Left ventricle myocardium superior (tissue), 1 donor: Measurements from ENCODE around the gene ILKAP. TPM values are rescaled to one million over a fixed set of nuclear protein-coding genes. Genes with fewer than 3 reads are reported as not detected.

Experiments used
- ATAC-seq: fragments of 200-7000 bp; cut with Tn5 transposase; one replicate; pipeline ENCODE4 v1.9.1; 2020; ENCODE audit warnings: mild to moderate bottlenecking, moderate library complexity
- DNase-seq: peaks from one replicate; pipeline ENCODE4 v3.0.0-alpha.2; 2020
- intact Hi-C: fragments of 100-400 bp; cut with micrococcal nuclease; formaldehyde crosslinking; loops from one replicate; pipeline ENCODE4 v1.11.0; 2022
- long read RNA-seq: library from polyadenylated mRNA; unstranded; transcript quantifications from one replicate; pipeline ENCODE4 v2.0.0, GENCODE V29; 2021
- total RNA-seq: library from RNA; stranded (reverse); fragmentation: NEBNext Ultra II Directional; extraction: Animal tissue kit (Norgen Biotek cat#: 25700); gene quantifications from one replicate; pipeline ENCODE4 v1.2.1, GENCODE V29; 2021
- donor health status: DM: no; HTN: yes; CAD: no; lungs with severe emphysema.

ILKAP gene
- total RNA-seq, result 26.7 TPM
- long read RNA-seq, transcript ILKAP-201 (12 exons, 1,490 nt), result major isoform, 35 of 67 reads
- long read RNA-seq, partial matches to known transcripts, result 0 of 67 reads
- long read RNA-seq, other reads (novel, unspliced or antisense), result 29 of 67 reads

GRCh38 chr2:238203094-238203972 is at the start of gene ILKAP:
Gene ILKAP (minus strand): TSS chr2:238203695. CDS start chr2:238203553, 142 bp downstream.
- intact Hi-C loops, result no loop called here
- ATAC-seq (peak; percentile 99), DNase-seq (peak; percentile 95)

- DNase-seq (peak; percentile 24), ATAC-seq (no peak)
- intact Hi-C loops, result no loop called here
Observed at GRCh38 chr2:238252766-238253630, 49.5 kb upstream of the ILKAP start.

DNA sequence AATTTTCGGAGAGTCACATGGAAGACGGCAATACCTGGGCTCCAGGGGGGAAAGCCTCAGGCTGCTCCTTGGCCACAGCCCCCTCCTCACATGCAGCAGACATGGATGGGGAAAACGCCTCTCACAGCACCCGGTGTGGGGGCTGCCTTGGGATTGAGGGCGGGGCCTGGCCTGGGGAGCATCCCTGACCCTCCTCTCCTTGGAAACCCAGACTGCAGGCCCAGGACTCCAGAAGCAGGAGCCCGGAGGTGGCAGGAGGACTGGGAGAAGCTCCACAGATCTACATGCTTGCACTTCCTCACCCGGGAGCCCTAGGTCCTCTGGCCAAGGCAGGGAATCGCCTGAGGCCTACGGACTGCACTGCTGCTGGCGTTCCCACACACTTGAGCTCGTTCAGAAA is 48.5 kb upstream of the ILKAP start:
- DNase-seq, result peak; percentile 11
- intact Hi-C loops, result no loop called here
- no peak for ATAC-seq

GRCh38 chr2:238251331-238251730 is 47.8 kb upstream of the ILKAP start:
- intact Hi-C loops, result no loop called here
- DNase-seq (peak; percentile 27), ATAC-seq (no peak)

GRCh38 chr2:238250896-238251295 is 47.4 kb upstream of the ILKAP start:
- intact Hi-C loops, result no loop called here

GRCh38 chr2:238247841-238248453 is 44.5 kb upstream of the ILKAP start:
- DNase-seq (peak; percentile 17), ATAC-seq (peak; percentile 25)
- intact Hi-C loops, result no loop called here

More at GRCh38 chr2:238250896-238251295, 47.4 kb upstream of the ILKAP start:
- no peak for ATAC-seq
- DNase-seq, result no peak

DNA sequence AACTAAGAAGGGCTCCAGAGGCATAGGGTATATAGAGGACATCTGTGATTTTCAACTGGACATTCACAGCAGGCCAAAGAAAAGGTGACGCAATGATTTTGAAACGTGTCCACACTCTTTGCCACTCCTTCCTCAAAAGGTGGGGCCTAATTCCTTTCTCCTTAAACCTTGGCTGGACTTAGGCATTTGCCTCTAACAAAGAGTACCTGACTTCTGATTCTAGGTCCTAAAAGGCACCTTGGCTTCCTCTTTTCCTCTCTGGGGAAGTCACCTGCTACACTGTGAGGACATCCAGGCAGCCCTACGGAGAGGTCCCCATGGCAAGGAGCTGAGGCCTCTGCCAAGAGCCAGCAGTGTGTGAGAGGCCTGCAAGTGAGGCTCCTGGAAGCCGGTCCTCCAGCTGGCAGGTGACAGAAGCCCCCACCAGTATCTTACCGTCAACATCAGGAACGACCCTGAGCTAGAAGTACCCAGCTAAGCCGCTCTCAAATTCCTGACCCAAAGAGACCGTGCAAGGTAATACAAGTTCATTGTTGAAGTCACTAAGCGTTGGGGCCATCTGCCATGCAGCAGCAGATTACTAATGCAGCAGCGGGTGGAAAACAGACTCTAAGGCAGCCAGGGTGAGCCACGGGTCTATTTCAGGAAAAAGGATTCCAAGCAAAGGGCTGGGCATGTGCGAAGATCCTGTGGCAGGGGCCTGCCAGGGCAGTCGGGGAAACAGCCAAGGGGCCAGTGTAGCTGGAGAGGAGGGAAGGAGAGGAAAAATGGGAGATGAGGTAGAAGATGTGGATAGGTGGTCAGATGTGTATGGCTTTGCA is 43.7 kb upstream of the ILKAP start:
- DNase-seq, result peak; percentile 16
- intact Hi-C loops, result no loop called here
- ATAC-seq, result no peak

DNA sequence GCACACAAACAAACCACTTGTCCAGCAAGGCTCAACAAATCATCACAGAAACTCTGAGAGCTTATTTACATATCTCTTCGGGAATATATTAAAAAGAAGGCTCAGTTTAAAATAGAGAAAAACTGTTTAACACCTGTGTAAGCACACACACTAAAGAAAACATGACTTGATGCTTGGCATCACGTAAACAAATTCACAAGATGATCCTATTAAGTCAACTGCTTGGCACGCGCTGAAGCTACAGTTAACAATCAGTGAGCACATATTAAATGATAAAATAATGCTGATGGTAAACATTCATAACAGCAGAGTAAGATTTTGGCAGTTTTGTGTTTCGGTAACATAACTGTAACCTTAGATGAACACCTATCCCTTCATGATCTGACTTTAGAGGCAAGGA is 40.7 kb upstream of the ILKAP start:
- DNase-seq (no peak), ATAC-seq (no peak)
- intact Hi-C loops, result no loop called here

- intact Hi-C loops, result no loop called here
- DNase-seq (no peak), ATAC-seq (no peak)
Observed at GRCh38 chr2:238243496-238244076, 40.1 kb upstream of the ILKAP start.

DNA sequence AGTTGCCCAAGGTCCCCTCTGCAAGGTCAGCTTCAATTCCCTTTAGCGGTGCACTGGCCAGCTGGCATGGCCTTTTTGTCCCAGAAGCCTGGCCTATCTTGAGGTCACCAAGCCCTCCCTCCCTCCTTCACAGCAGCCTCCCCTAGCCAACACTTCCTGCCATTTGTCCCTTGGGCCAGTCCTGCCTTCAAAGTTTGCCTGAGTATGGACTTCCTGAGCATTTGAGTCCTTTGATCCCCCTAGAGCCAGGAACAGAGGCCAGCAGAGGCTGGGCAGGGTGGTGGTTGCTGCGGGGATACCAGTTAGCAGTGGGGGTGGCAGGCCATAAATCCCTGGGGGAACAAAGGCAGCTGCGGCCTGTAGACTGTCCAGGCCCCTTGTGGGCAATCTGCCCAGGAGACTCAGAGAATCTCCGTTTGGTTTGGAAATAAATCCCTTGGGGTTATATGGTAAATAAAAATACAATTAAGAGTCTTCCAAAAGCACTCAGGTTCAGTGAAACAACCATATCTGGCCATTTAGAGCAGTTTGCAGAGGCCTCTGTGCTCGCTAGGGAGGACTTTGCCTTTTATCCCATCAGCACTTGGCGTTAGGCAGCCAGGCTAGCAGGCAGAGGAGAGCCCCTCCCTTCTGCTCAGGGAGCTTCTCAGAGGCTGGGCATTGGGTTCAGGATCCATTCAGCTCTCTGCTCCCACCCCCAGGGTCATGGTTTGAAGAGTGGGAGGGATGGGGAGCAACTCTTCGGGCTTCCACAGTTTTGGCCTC is 39.4 kb upstream of the ILKAP start:
- peak; percentile 28 for ATAC-seq
- intact Hi-C loops, result no loop called here
- DNase-seq, result peak; percentile 66

GRCh38 chr2:238241970-238242369 is 38.5 kb upstream of the ILKAP start:
- DNase-seq (no peak), ATAC-seq (no peak)
- intact Hi-C loops, result no loop called here

DNA sequence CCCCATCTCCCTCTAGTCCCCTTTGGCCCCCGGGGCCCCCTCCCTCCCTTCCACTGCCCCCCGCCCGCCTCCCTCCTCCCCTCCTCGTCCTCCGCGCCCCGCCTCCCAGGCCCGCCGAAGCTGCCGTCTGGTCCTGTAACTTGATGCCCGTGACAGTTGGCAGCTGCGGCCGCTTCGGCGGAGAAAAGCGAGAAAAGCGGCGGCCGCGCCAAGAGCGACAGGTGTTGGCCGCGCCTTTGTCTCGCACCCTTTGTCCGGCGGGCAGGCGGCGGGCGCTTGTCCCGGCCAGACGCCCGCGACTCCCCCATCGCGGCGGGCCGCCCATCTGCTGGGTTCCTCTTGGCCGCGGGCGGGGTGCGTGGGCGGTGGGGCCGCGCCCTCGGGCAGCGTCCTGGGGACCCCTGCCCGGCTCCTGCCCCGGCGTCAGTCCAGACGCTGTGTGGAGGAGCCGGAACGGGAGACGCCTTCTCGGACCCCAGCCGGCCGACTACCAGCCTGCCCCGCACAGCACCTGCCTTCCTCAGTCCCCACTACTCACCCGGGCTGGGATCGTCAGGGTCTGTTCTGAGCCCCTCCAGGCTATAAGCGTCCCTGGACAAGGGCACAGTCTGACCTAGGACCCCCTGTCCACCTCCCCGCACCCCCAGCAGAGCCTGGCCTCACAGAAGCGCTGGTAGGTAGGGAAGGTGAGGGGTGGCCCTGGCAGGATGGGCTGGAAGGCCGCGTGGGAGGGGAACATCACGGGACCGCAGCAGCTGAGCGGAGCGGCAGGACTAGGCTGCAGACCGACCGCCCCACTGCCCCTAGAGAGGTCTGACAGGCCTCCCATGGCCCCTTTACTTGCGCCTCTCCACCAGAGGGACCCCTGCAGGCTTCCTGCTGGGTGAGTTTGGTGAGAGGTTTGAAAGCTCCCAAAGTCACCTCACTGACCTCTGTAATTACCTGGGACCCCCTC is 37.5 kb upstream of the ILKAP start:
- DNase-seq, result peak; percentile 82
- peak; percentile 63 for ATAC-seq
- intact Hi-C loops, result no loop called here

- peak; percentile 91 for ATAC-seq
- DNase-seq, result peak; percentile 94
- intact Hi-C loops, result no loop called here
Observed at GRCh38 chr2:238239863-238240756, 36.6 kb upstream of the ILKAP start, which contains the start of gene HES6. Gene HES6 (minus strand): TSS chr2:238240038. CDS start chr2:238239905, 133 bp downstream.

DNA sequence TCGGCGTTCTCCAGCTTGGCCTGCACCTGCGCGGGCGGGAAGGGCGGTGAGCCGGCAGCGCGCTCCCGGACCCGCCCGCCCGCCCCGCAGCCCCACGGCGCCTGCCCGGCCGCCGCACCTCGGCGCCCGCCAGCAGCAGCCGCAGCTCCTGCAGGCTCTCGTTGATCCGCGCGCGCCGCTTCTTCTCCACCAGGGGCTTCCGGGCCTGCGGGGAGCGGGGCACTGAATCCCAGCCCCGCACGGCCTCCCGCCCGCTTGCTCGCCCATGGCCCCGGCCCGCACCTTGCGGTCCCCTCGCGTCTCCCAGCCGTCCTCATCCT is 36.0 kb upstream of the ILKAP start:
- intact Hi-C loops, result no loop called here
- ATAC-seq (no peak), DNase-seq (no peak)

- no peak for ATAC-seq
- DNase-seq, result peak; percentile 61
- intact Hi-C loops, result no loop called here
Observed at GRCh38 chr2:238238766-238239542, 35.5 kb upstream of the ILKAP start.
